ENCODE data around the gene DISP2. TPM values are rescaled to one million over a fixed set of nuclear protein-coding genes. Genes with fewer than 3 reads are reported as not detected.
A peak's percentile ranks its signal among the peaks of the same experiment; 100 is the strongest.

DISP2 gene
- total RNA-seq, 1 donor, result 0.36 TPM

DNA sequence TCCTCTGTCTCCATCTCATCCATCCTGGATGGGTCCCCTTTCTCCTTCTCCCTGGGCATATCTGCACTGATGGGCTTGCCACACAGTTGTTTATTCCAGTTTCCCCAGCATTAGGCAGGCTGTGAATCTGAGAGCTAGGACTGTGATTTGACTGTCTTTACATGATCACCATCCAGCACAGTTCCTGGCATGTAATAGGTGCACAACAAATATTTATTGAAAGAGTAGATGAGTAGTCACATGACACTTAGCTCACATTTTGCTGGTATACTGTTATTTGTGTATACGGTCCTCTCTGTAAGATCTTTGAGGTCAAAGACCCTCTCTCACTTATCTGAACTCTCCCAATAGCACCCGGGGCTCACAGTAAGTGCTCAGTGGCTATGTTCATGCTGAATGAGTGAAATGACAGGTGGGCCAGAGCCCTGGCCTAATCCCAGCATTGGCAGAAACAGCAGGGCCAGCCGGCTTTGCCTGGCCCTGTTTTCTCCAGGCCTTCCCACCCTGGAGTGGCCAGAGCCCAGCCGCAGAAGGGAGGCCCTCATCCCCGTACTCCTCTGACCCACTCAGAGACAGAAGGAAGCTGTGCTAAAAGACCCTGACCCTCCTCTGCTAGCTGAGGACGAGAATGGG, 66.6 kb downstream of the DISP2 start:
- Histone ChIP-seq H3K4me1 (ENCODE audit: insufficient read depth, low read length) (peaks cover 9% of the 10 kb centered on the region), H3K9me3 (ENCODE audit: low read depth, low read length) (no peaks in the 10 kb centered on the region), H2AFZ (ENCODE audit: low read length) (no peak overlapping the region), H3K36me3 (ENCODE audit: insufficient read depth, low read length) (no peaks in the 10 kb centered on the region), H3K4me3 (ENCODE audit: insufficient read depth, low read length) (no peak overlapping the region), H4K20me1 (ENCODE audit: insufficient read depth, low read length) (peaks cover 5% of the 10 kb centered on the region), H3K4me2 (ENCODE audit: insufficient read depth, low read length) (no peak overlapping the region), H3K27me3 (ENCODE audit: insufficient read depth, low read length) (peaks cover 5% of the 10 kb centered on the region), H3K79me2 (ENCODE audit: insufficient read depth, low read length) (no peaks in the 10 kb centered on the region), H3K27ac (ENCODE audit: low read depth, low read length) (no peak overlapping the region)
- TF ChIP-seq CTCF (IDR thresholded peaks at IDR 0.05; ENCODE audit: extremely low read depth, low read depth, low read length), result no peak
- DNase-seq (ENCODE audit: insufficient read length, low spot score, missing footprints), result peak; percentile 32

DNA sequence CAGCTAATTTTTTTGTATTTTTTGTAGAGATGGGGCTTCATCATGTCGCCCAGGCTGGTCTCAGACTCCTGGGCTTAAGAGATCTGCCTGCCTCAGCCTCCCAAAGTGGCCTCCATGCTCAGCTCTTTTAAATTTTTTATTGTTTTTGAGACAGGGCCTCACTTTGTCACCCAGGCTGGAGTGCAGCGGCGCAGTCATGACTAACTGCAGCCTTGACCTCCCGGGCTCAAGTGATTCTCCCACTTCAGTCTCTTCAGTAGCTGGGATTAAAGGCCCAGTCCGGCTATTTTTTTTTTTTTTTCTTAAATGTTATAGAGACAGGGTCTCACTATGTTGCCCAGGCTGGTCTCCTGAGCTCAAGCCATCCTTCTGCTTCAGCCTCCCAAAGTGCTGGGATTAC, 67.7 kb downstream of the DISP2 start:
- peaks cover 11% of the 10 kb centered on the region for H3K4me1 ChIP-seq (ENCODE audit: insufficient read depth, low read length)
- TF ChIP-seq CTCF (IDR thresholded peaks at IDR 0.05; ENCODE audit: extremely low read depth, low read depth, low read length), result no peak
- peaks cover 2% of the 10 kb centered on the region for H4K20me1 ChIP-seq (ENCODE audit: insufficient read depth, low read length)
- H3K4me2 ChIP-seq (ENCODE audit: insufficient read depth, low read length), result no peak overlapping the region
- no peaks in the 10 kb centered on the region for H3K36me3 ChIP-seq (ENCODE audit: insufficient read depth, low read length)
- no peak overlapping the region for H2AFZ ChIP-seq (ENCODE audit: low read length)
- H3K79me2 ChIP-seq (ENCODE audit: insufficient read depth, low read length), result no peaks in the 10 kb centered on the region
- no peak overlapping the region for H3K4me3 ChIP-seq (ENCODE audit: insufficient read depth, low read length)
- no peak overlapping the region for H3K27ac ChIP-seq (ENCODE audit: low read depth, low read length)
- DNase-seq (ENCODE audit: insufficient read length, low spot score, missing footprints), result no peak
- H3K9me3 ChIP-seq (ENCODE audit: low read depth, low read length), result no peaks in the 10 kb centered on the region
- peaks cover 14% of the 10 kb centered on the region for H3K27me3 ChIP-seq (ENCODE audit: insufficient read depth, low read length)

GRCh38 chr15:40427188-40427587, 69.2 kb downstream of the DISP2 start:
- no peak overlapping the region for H3K4me3 ChIP-seq (ENCODE audit: insufficient read depth, low read length)
- no peaks in the 10 kb centered on the region for H3K9me3 ChIP-seq (ENCODE audit: low read depth, low read length)
- H3K4me2 ChIP-seq (ENCODE audit: insufficient read depth, low read length), result no peak overlapping the region
- DNase-seq (ENCODE audit: insufficient read length, low spot score, missing footprints), result peak; percentile 8
- H3K4me1 ChIP-seq (ENCODE audit: insufficient read depth, low read length), result peaks cover 2% of the 10 kb centered on the region
- H3K79me2 ChIP-seq (ENCODE audit: insufficient read depth, low read length), result no peaks in the 10 kb centered on the region
- no peaks in the 10 kb centered on the region for H4K20me1 ChIP-seq (ENCODE audit: insufficient read depth, low read length)
- no peak overlapping the region for H2AFZ ChIP-seq (ENCODE audit: low read length)
- H3K36me3 ChIP-seq (ENCODE audit: insufficient read depth, low read length), result no peaks in the 10 kb centered on the region
- H3K27ac ChIP-seq (ENCODE audit: low read depth, low read length), result no peak overlapping the region
- TF ChIP-seq CTCF (IDR thresholded peaks at IDR 0.05; ENCODE audit: extremely low read depth, low read depth, low read length), result no peak
- H3K27me3 ChIP-seq (ENCODE audit: insufficient read depth, low read length), result peaks cover 15% of the 10 kb centered on the region

GRCh38 chr15:40428185-40428584, 70.2 kb downstream of the DISP2 start:
- H3K27me3 ChIP-seq (ENCODE audit: insufficient read depth, low read length), result peaks cover 18% of the 10 kb centered on the region
- H4K20me1 ChIP-seq (ENCODE audit: insufficient read depth, low read length), result no peaks in the 10 kb centered on the region
- H3K27ac ChIP-seq (ENCODE audit: low read depth, low read length), result no peak overlapping the region
- H3K4me1 ChIP-seq (ENCODE audit: insufficient read depth, low read length), result peaks cover 2% of the 10 kb centered on the region
- H2AFZ ChIP-seq (ENCODE audit: low read length), result no peak overlapping the region
- H3K79me2 ChIP-seq (ENCODE audit: insufficient read depth, low read length), result no peaks in the 10 kb centered on the region
- DNase-seq (ENCODE audit: insufficient read length, low spot score, missing footprints), result peak; percentile 50
- H3K9me3 ChIP-seq (ENCODE audit: low read depth, low read length), result no peaks in the 10 kb centered on the region
- H3K36me3 ChIP-seq (ENCODE audit: insufficient read depth, low read length), result no peaks in the 10 kb centered on the region
- no peak overlapping the region for H3K4me3 ChIP-seq (ENCODE audit: insufficient read depth, low read length)
- H3K4me2 ChIP-seq (ENCODE audit: insufficient read depth, low read length), result no peak overlapping the region
- TF ChIP-seq CTCF (IDR thresholded peaks at IDR 0.05; ENCODE audit: extremely low read depth, low read depth, low read length), result no peak

Other genes starting within 250 kb of the DISP2 start
- 8.0 TPM in 2 replicates for gene BMF, start 249.3 kb upstream of the DISP2 start, total RNA-seq
- gene BUB1B, start 197.2 kb upstream of the DISP2 start, total RNA-seq, result 2.2 and 4.1 TPM in 2 replicates
- not detected in 2 replicates for gene PAK6, start 119.2 kb upstream of the DISP2 start, total RNA-seq
- not detected in 2 replicates for gene ANKRD63, start 75.2 kb upstream of the DISP2 start, total RNA-seq
- under 0.01 TPM in 2 replicates for gene PLCB2, start 50.3 kb upstream of the DISP2 start, total RNA-seq
- gene INAFM2, start 34.5 kb upstream of the DISP2 start, total RNA-seq, result 16.8 and 17.7 TPM in 2 replicates
- 18.3 and 23.9 TPM in 2 replicates for gene CCDC9B, start 17.3 kb upstream of the DISP2 start, total RNA-seq
- gene PHGR1, start 7.2 kb upstream of the DISP2 start, total RNA-seq, result not detected in 2 replicates
- gene KNSTRN, start 24.5 kb downstream of the DISP2 start, total RNA-seq, result 19.9 and 28.6 TPM in 2 replicates
- gene IVD, start 47.6 kb downstream of the DISP2 start, total RNA-seq, result 38.6 and 46.3 TPM in 2 replicates
- 10.0 and 10.5 TPM in 2 replicates for gene BAHD1, start 82.7 kb downstream of the DISP2 start, total RNA-seq
- 13.4 and 13.6 TPM in 2 replicates for gene CHST14, start 112.8 kb downstream of the DISP2 start, total RNA-seq
- gene CCDC32, start 206.8 kb downstream of the DISP2 start, total RNA-seq, result 16.3 and 18.6 TPM in 2 replicates
- gene RPUSD2, start 211.1 kb downstream of the DISP2 start, total RNA-seq, result 9.0 and 11.5 TPM in 2 replicates
- gene KNL1, start 236.0 kb downstream of the DISP2 start, total RNA-seq, result 3.5 and 3.6 TPM in 2 replicates